Heart left ventricle (tissue), 13 donors: ENCODE measurements around the gene CREG2.

Experiments used
- POLR2A ChIP-seq, 2 donors: fragments of 450-650 bp; IDR thresholded peaks; one replicate each; pipeline ENCODE4 v1.6.1; 2017; ENCODE audit warnings: antibody characterized with exemption in 2 of 2, mild to moderate bottlenecking in 2 of 2, moderate library complexity in 2 of 2
- TF ChIP-seq, protein P1 (sequence below), 12 donors: fragments of 200-600 bp; sonication (generic) in 4 of 12; IDR thresholded peaks; one replicate each; pipeline versions ENCODE4 v1.5.0 to v1.8.0; 2018 to 2022; ENCODE audit warnings: antibody characterized with exemption in 12 of 12, mild to moderate bottlenecking in 5 of 12
- donor health status: ischemic (EF 13 %, LVEDD 7.1; RV severe dilation, severe dysfunction).
- donor health status: DM: no; HTN: yes; CAD: no.
- donor health status: DM: no; HTN: no; CAD: no.
- donor health status: ischemic (EF 25% LVEDD 6.9; RV normal size, moderate dysfunction).
- donor health status: ischemic (EF 25% LVEDD 5.7; RV mildly dilated, moderate dysfunction).
- donor health status: ischemic (EF 35%, LVEDD 5.7; RV mildly dilated, moderate dysfunction).
- donor health status: nonischemic (EF 11% LVEDD 7.7; RV severe dilation, severe dysfunction).
- donor health status: DM: yes; HTN: yes; CAD: no.
- donor health status: PGD.
- donor health status: ischemic (EF 29% LVEDD 5.4; RV normal size, mild dysfunction).
- donor health status: nonischemic (EF 23%, LVEDD 6.1; RV moderate dilation, normal function).

GRCh38 chr2:101402630-101403029 lies 15.3 kb upstream of the CREG2 start:
- TF ChIP-seq, protein P1, sequence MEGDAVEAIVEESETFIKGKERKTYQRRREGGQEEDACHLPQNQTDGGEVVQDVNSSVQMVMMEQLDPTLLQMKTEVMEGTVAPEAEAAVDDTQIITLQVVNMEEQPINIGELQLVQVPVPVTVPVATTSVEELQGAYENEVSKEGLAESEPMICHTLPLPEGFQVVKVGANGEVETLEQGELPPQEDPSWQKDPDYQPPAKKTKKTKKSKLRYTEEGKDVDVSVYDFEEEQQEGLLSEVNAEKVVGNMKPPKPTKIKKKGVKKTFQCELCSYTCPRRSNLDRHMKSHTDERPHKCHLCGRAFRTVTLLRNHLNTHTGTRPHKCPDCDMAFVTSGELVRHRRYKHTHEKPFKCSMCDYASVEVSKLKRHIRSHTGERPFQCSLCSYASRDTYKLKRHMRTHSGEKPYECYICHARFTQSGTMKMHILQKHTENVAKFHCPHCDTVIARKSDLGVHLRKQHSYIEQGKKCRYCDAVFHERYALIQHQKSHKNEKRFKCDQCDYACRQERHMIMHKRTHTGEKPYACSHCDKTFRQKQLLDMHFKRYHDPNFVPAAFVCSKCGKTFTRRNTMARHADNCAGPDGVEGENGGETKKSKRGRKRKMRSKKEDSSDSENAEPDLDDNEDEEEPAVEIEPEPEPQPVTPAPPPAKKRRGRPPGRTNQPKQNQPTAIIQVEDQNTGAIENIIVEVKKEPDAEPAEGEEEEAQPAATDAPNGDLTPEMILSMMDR (IDR thresholded peaks at IDR 0.05): no peak
- no peak for TF ChIP-seq POLR2A (IDR thresholded peaks at IDR 0.05)
